GM18858 (cell line): ENCODE data around the gene ASTL.

Experiments used
- ATAC-seq: cut with Tn5 transposase; IDR thresholded peaks from one replicate; pipeline ENCODE4 v1.9.1; 2021; ENCODE audit not compliant: unreplicated experiment

The ASTL gene

GRCh38 chr2:96083989-96084857 is 54.1 kb downstream of the ASTL start:
- no peak for ATAC-seq

DNA sequence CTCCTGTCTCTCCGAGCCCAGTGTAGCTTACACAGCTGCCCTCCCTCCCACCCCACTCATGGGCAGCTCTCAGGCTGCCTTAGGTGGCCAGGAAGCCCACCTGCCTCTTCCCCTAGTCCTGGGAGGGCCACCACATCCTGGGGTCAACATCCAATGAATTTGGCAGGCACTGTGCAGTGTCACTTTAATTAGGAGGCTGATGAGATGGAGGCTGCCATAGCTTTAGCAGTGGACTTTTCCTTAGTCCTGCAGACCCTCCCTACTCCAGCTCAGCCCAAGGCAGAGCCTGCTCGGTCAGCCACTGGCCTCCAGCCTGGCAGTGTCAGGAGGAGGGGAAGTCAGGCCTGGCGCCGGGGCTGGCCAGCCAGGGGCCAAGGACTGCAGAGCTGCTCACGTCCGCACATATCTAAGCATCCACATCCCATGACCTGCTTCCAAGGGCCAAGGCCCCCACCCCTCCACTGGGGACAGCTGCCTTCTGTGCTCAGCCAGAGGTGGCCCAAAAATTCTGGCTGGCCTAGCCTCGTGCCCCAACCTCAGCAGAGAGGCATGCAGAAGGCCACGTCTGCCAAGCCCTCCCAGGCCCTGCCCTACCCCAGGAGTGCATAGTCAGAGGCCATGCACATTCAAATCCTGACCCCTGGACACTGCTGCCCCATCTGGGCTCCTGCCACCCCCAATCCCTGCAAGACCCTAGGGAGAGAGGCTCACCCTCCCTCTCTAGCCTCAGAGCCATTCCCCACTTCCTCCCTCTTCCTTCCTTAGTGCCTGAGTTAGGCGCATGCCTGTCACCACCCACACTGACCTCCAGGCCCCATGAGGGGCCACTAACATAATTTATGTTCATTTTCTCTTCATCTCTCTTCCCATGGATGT is 55.0 kb downstream of the ASTL start:
- ATAC-seq = no peak

DNA sequence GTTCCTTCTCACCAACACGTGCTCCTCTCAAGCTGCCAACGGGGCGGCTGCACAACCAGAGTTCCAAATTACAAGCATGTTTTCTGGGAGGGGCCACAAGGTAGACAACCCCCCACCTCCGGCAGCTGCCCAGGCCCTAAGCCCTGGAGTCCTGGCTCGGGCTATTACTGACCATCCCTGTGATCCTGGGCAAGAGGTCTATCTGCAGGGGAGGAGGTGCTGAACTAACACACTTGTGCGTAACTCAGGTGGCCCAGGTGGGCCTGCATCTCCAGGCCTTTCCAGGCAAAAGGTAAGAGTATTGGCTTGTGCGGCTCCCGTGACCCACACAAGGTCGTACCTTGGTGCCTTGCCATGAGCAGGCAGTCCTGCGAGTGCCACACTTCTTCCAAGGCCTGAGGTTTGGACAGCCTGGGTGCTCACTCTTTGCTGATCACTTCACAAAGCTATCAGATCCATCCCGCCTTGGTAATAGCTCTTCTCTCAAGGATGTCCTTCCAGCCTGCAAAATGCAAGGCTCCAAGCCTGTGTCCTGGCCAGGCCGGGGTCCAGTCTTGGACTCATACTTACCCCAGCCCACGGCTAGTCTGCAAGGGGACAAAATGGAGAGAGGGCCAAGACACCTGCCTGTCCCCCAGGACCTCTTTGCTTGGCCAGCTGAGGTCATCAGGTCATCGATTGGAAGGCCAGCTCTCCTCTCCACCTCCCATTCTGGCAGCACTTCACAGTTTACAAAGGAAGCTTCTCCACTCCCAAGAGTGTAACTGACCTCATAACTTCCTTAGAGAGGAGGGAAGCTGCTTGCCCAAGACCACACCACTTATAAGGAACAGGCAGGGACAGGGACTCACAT is 55.9 kb downstream of the ASTL start:
- ATAC-seq = no peak

DNA sequence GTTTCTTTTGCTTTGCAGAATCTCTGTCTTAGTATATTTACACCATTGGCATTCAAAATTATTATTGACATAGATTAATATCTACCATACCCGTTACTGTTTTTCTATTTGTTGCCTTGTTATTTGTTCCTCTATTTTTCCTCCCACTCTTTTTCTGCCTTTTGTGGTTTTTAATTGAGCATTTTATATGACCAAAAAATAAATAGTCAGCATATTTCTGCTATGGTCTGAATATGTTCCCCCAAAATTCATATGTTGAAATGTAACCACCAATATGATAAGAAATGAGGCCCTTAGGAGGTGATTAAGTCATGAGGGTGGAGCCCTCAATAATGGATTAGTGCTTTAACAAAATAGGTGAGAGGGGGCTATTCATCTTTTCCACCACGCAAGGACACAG is 57.3 kb downstream of the ASTL start:
- ATAC-seq = no peak

GRCh38 chr2:96075199-96075771 is 63.0 kb downstream of the ASTL start:
- ATAC-seq = no peak

DNA sequence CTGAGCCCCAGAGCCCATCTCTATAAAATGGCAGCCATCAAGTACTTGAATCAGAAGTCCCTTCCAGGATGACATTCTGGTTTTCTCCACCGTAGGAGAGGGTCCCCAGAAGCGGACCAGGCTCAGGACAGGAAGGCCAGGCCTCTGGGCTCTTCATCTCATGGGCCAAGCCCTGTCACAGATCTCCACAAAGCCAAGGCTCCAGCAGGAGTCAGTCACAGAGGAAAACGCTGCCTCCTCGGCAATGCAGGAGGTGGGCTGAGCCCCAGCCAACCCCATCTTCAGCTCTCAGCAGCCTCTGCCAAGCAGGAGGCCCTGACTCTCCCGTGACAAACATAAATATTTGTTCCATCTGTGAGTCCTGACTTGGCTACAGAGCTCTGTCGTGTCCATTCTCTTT is 64.1 kb downstream of the ASTL start:
- ATAC-seq = no peak

DNA sequence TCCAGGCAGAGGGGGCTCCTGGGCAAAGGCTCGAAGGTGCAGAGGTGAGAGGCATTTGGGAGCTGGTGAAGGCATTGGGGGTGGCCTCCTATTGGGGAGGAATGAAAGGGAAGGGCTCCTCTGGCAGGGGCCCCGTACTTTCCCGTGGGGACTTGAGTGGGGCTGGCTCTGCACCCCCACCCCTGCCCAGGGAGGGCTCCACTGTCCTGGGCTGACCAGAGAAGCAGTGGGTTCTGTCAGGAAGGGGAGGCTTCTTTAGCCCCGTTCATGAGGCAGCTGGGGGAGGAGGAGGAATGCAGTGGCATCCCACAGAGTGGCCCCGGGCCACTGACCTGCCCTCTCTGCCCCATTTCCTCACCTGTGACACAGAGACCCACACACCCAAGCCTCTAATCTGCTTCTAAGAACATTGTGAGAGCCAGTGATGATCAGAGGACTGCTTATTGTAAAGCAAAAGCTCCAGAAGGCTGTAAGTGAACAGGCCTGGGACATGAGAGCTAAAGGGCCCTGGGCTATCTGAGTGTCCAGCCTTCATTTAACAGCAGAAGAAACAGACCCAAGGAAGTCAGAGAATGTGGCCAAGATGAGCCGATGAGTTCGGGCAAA is 65.0 kb downstream of the ASTL start:
- ATAC-seq = no peak
